ENCODE results near the gene ARMC5.
"Not testable (repeated sequence)": the region's sequence is repeated elsewhere in the genome, so short reads cannot be mapped to it uniquely, and the experiment has no call there.

Gene ARMC5

DNA sequence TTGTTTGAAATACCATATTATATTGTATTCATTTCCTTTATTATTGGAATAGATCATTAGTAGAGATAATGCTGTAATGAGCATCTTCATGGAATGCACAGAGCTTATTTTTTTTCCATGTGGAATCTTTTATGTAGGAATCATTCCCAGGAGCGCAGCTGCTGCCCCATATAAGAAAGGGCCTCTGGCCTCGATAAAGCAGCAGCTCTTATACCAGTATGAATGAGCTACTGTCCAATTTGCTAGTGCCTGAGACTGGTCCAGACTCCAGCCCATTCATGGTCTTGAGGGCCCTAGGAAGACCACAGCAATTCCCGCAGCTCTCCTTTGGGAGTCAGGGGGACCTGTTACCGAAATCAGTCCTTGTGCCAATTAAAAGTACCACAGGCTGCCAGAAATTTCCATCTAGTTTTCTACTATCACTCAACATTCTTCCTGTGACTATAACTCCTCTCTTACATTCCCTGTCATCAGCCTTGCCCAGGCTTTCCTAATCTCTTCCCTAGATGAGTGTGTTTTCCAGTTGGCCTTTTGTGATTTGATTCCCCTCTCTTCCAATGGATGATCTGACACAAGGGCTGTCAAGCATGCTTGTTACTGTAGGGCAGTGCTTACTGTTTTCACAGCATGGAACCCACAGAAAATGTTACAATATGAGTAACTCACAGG is 18.7 kb upstream of the ARMC5 start:
- Histone ChIP-seq H2AFZ (ENCODE audit: low read length) (no peak overlapping the region), H4K20me1 (ENCODE audit: insufficient read depth, low read length) (no peaks in the 10 kb centered on the region), H3K36me3 (ENCODE audit: insufficient read depth, low read length) (no peaks in the 10 kb centered on the region), H3F3A (ENCODE audit: insufficient read depth, low read length) (no peaks in the 10 kb centered on the region), H3K9me3 (ENCODE audit: low read length) (no peaks in the 10 kb centered on the region), H3K4me1 (ENCODE audit: insufficient read depth, low read length, severe bottlenecking) (peaks cover 5% of the 10 kb centered on the region), H3K4me3 (ENCODE audit: low read depth, low read length, poor library complexity, severe bottlenecking) (no peak overlapping the region), H3K9me2 (ENCODE audit: low read depth, low read length) (no peaks in the 10 kb centered on the region), H3K27ac (ENCODE audit: low read depth, low read length, poor library complexity, severe bottlenecking) (no peak overlapping the region), H3K4me2 (ENCODE audit: low read length) (no peak overlapping the region), H3K27me3 (ENCODE audit: insufficient read depth, low read length) (no peaks in the 10 kb centered on the region), H3K79me2 (ENCODE audit: insufficient read depth, low read length) (no peaks in the 10 kb centered on the region), H3K9ac (ENCODE audit: low read length) (no peak overlapping the region)
- no peak for TF ChIP-seq EZH2 (IDR thresholded peaks at IDR 0.05; ENCODE audit: borderline replicate concordance, low read length)

DNA sequence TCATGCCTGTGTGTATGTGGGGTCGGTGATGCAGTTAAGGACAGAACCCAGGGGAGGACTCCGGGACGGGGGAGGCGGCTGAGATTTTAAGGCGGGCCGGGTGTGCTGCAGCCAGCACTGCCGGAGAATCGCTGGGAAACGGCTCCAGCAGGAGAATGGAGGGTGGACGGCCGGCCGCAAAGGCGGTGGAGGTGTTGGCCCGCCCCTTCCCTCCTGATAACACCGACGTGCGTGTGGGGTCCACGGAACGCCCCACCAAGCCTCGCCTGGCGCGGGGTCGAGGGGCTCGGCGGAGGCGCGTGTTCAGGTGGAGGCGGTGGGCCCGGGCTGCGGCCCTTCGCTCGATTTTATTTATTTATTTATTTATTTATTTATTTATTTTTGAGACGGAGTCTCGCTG is 17.3 kb upstream of the ARMC5 start:
- Histone ChIP-seq H4K20me1 (ENCODE audit: insufficient read depth, low read length) (no peaks in the 10 kb centered on the region), H3F3A (ENCODE audit: insufficient read depth, low read length) (no peaks in the 10 kb centered on the region), H3K36me3 (ENCODE audit: insufficient read depth, low read length) (no peaks in the 10 kb centered on the region; the same call in 1 of the 2 replicates), H3K27me3 (ENCODE audit: insufficient read depth, low read length) (peaks cover 4% of the 10 kb centered on the region; the same call in 1 of the 2 replicates), H3K4me1 (ENCODE audit: insufficient read depth, low read length, severe bottlenecking) (peaks cover 5% of the 10 kb centered on the region), H3K4me3 (ENCODE audit: low read depth, low read length, poor library complexity, severe bottlenecking) (no peak overlapping the region), H3K9ac (ENCODE audit: low read length) (no peak overlapping the region), H3K4me2 (ENCODE audit: low read length) (no peak overlapping the region), H3K27ac (ENCODE audit: low read depth, low read length, poor library complexity, severe bottlenecking) (no peak overlapping the region), H3K9me3 (ENCODE audit: low read length) (no peaks in the 10 kb centered on the region), H3K9me2 (ENCODE audit: low read depth, low read length) (no peaks in the 10 kb centered on the region), H2AFZ (ENCODE audit: low read length) (no peak overlapping the region), H3K79me2 (ENCODE audit: insufficient read depth, low read length) (no peaks in the 10 kb centered on the region)
- TF ChIP-seq EZH2 (IDR thresholded peaks at IDR 0.05; ENCODE audit: borderline replicate concordance, low read length) (no peak), CTCF (IDR thresholded peaks at IDR 0.05; ENCODE audit: low read length) (no peak)

GRCh38 chr16:31445931-31446330 is 13.4 kb upstream of the ARMC5 start:
- not testable (repeated sequence) for H4K20me1 ChIP-seq (ENCODE audit: insufficient read depth, low read length); H3K9ac ChIP-seq (ENCODE audit: low read length); H3K9me2 ChIP-seq (ENCODE audit: low read depth, low read length); H3K27ac ChIP-seq (ENCODE audit: low read depth, low read length, poor library complexity, severe bottlenecking); H3K4me2 ChIP-seq (ENCODE audit: low read length); H3K4me1 ChIP-seq (ENCODE audit: insufficient read depth, low read length, severe bottlenecking); H3K36me3 ChIP-seq (ENCODE audit: insufficient read depth, low read length); H3K27me3 ChIP-seq (ENCODE audit: insufficient read depth, low read length); H3K9me3 ChIP-seq (ENCODE audit: low read length); H3K79me2 ChIP-seq (ENCODE audit: insufficient read depth, low read length); H3F3A ChIP-seq (ENCODE audit: insufficient read depth, low read length); H3K4me3 ChIP-seq (ENCODE audit: low read depth, low read length, poor library complexity, severe bottlenecking); H2AFZ ChIP-seq (ENCODE audit: low read length)

GRCh38 chr16:31451201-31451600 is 8.1 kb upstream of the ARMC5 start:
- H3K4me2 ChIP-seq (ENCODE audit: low read length): no peak overlapping the region

More at GRCh38 chr16:31451201-31451600, 8.1 kb upstream of the ARMC5 start:
- Histone ChIP-seq H3K9ac (ENCODE audit: low read length) (no peak overlapping the region), H3K9me3 (ENCODE audit: low read length) (no peaks in the 10 kb centered on the region), H3K4me3 (ENCODE audit: low read depth, low read length, poor library complexity, severe bottlenecking) (no peak overlapping the region), H2AFZ (ENCODE audit: low read length) (no peak overlapping the region), H3K36me3 (ENCODE audit: insufficient read depth, low read length) (no peaks in the 10 kb centered on the region; the same call in 1 of the 2 replicates), H3K27ac (ENCODE audit: low read depth, low read length, poor library complexity, severe bottlenecking) (no peak overlapping the region), H3K4me1 (ENCODE audit: insufficient read depth, low read length, severe bottlenecking) (peaks cover 4% of the 10 kb centered on the region), H4K20me1 (ENCODE audit: insufficient read depth, low read length) (no peaks in the 10 kb centered on the region), H3K79me2 (ENCODE audit: insufficient read depth, low read length) (no peaks in the 10 kb centered on the region), H3F3A (ENCODE audit: insufficient read depth, low read length) (no peaks in the 10 kb centered on the region), H3K27me3 (ENCODE audit: insufficient read depth, low read length) (peaks cover 2% of the 10 kb centered on the region; the same call in 1 of the 2 replicates), H3K9me2 (ENCODE audit: low read depth, low read length) (no peaks in the 10 kb centered on the region)
- no peak for TF ChIP-seq CTCF (IDR thresholded peaks at IDR 0.05; ENCODE audit: low read length)
- no peak for TF ChIP-seq EZH2 (IDR thresholded peaks at IDR 0.05; ENCODE audit: borderline replicate concordance, low read length)

Measured in OCI-LY1 (cell line).